ENCODE results near the gene FBLIM1.

DNA sequence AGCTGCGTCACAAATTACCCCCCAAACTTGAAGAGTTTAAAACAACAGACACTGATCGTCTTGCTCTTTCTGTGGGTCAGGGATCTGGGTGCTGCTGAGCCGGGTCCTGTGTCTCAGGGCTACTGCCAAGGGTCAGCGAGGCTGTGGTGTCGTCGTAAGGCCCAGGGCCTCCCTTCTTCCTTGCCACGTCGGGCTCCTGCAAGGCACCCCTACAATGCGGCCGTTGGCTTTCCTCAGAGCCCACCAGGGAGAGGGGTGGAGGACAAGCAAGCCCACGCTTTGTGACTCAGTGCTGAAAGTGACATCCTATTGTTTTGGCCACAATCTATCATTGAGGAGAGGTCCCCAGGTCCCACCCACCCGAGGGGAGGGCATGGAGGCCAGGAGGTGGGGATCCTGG lies 7.7 kb upstream of the FBLIM1 start:
- TF ChIP-seq, protein P1, sequence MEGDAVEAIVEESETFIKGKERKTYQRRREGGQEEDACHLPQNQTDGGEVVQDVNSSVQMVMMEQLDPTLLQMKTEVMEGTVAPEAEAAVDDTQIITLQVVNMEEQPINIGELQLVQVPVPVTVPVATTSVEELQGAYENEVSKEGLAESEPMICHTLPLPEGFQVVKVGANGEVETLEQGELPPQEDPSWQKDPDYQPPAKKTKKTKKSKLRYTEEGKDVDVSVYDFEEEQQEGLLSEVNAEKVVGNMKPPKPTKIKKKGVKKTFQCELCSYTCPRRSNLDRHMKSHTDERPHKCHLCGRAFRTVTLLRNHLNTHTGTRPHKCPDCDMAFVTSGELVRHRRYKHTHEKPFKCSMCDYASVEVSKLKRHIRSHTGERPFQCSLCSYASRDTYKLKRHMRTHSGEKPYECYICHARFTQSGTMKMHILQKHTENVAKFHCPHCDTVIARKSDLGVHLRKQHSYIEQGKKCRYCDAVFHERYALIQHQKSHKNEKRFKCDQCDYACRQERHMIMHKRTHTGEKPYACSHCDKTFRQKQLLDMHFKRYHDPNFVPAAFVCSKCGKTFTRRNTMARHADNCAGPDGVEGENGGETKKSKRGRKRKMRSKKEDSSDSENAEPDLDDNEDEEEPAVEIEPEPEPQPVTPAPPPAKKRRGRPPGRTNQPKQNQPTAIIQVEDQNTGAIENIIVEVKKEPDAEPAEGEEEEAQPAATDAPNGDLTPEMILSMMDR (IDR thresholded peaks at IDR 0.05; ENCODE audit: low read depth, low read length, poor library complexity, severe bottlenecking), result no peak
- TF ChIP-seq EZH2phosphoT487 (IDR thresholded peaks at IDR 0.05; ENCODE audit: borderline replicate concordance, low read length), result no peak
